CD4-positive, alpha-beta memory T cell (primary cell): ENCODE data around the gene VAMP5. TPM values are rescaled to one million over a fixed set of nuclear protein-coding genes. Genes with fewer than 3 reads are reported as not detected.
A peak's percentile ranks its signal among the peaks of the same experiment; 100 is the strongest.

Experiments used
- CTCF ChIA-PET: fragments of 350-600 bp; sonication (Branson Sonifier 250); formaldehyde crosslinking; loops from one replicate; lab custom pipeline; 2021; ENCODE audit warnings: inconsistent platforms; ENCODE audit not compliant: partially characterized antibody; lab: Charles Lee
- POLR2A ChIA-PET: fragments of 350-600 bp; sonication (Branson Sonifier 250); formaldehyde crosslinking; loops from one replicate; lab custom pipeline; 2021; ENCODE audit not compliant: partially characterized antibody; lab: Charles Lee
- DNase-seq, 5 donors: peaks; one replicate each; pipeline versions ENCODE4 v3.0.0 to v3.0.0-alpha.2; 2020 to 2022; ENCODE audit warnings: mixed read lengths in 1 of 5
- H3K27ac ChIP-seq: one replicate; pipeline ENCODE4 v1.7.0; 2013; ENCODE audit warnings: low read depth, low read length
- H3K27me3 ChIP-seq: 2 replicates; pipeline ENCODE4 v1.7.0; 2013; ENCODE audit warnings: mild to moderate bottlenecking, low read length, moderate library complexity; ENCODE audit not compliant: insufficient read depth
- H3K36me3 ChIP-seq: 2 replicates; pipeline ENCODE4 v1.7.0; 2013; ENCODE audit warnings: mild to moderate bottlenecking, low read length, moderate library complexity; ENCODE audit not compliant: insufficient read depth
- H3K4me1 ChIP-seq: 2 replicates; pipeline ENCODE4 v1.7.0; 2013; ENCODE audit warnings: mild to moderate bottlenecking, low read length, moderate library complexity; ENCODE audit not compliant: insufficient read depth
- H3K4me3 ChIP-seq, 2 donors: one replicate each; pipeline ENCODE4 v1.7.0; 2013; ENCODE audit warnings: low read length in 2 of 2, mild to moderate bottlenecking in 1 of 2
- H3K9me3 ChIP-seq, 2 donors: one replicate each; pipeline ENCODE4 v1.7.0; 2013; ENCODE audit warnings: low read length in 2 of 2, control low read depth in 1 of 2; ENCODE audit not compliant: control insufficient read depth in 1 of 2
- H3K27ac Mint-ChIP-seq, 7 donors: one replicate each; pipeline ENCODE4 v1.8.0; 2020 to 2021; ENCODE audit warnings: mixed read lengths in 7 of 7, mild to moderate bottlenecking in 6 of 7, inconsistent platforms in 3 of 7, moderate library complexity in 3 of 7
- H3K27me3 Mint-ChIP-seq, 2 donors: one replicate each; pipeline ENCODE4 v1.8.0; 2020 to 2021; ENCODE audit warnings: mixed read lengths in 2 of 2
- H3K36me3 Mint-ChIP-seq, 2 donors: one replicate each; pipeline ENCODE4 v1.8.0; 2020 to 2021; ENCODE audit warnings: mixed read lengths in 2 of 2, inconsistent platforms in 1 of 2, mild to moderate bottlenecking in 1 of 2
- H3K4me1 Mint-ChIP-seq, 4 donors: one replicate each; pipeline ENCODE4 v1.8.0; 2020 to 2021; ENCODE audit warnings: mixed read lengths in 4 of 4, mild to moderate bottlenecking in 1 of 4
- H3K4me3 Mint-ChIP-seq, 8 donors: one replicate each; pipeline ENCODE4 v1.8.0; 2020 to 2021; ENCODE audit warnings: mixed read lengths in 8 of 8, mild to moderate bottlenecking in 7 of 8, moderate library complexity in 6 of 8, inconsistent platforms in 3 of 8
- H3K9me3 Mint-ChIP-seq, 8 donors: one replicate each; pipeline ENCODE4 v1.8.0; 2020 to 2021; ENCODE audit warnings: mixed read lengths in 8 of 8, mild to moderate bottlenecking in 5 of 8, inconsistent platforms in 3 of 8, moderate library complexity in 1 of 8
- intact Hi-C: fragments of 100-400 bp; cut with micrococcal nuclease; formaldehyde crosslinking; loops from one replicate; pipeline ENCODE4 v1.15.1; 2023
- polyA plus RNA-seq, 2 donors: library from polyadenylated mRNA; unstranded; fragments of 300-500 nt; fragmentation: Illumina TruSeq; gene quantifications; one replicate each; pipeline ENCODE4 v1.2.3, GENCODE V29; 2021
- total RNA-seq, 2 experiments: library from RNA; stranded (reverse); gene quantifications; one replicate each; pipeline ENCODE4 v1.2.3, GENCODE V29; 2021

VAMP5 gene
- total and polyA plus RNA-seq, 4 experiments from 2014 or later, result 25.5 to 136 (median 67.1) TPM

- Mint-ChIP-seq H3K4me1 (peaks cover 29 to 68% (median 44%) of the 10 kb centered on the region in 4 donors), H3K36me3 (peaks cover 0 to 37% of the 10 kb centered on the region in 2 donors), H3K4me3 (no peak overlapping the region), H3K27me3 (no peaks in the 10 kb centered on the region), H3K9me3 (peaks cover 0 to 3% (median 0%) of the 10 kb centered on the region in 8 donors), H3K27ac (peak overlapping the region in 3 of 7 donors; percentile 2 to 75 (median 11))
- CTCF ChIA-PET, result interaction anchor here (2.1 kb wide), 1 partner anchor 38 kb away, joined by 8 read pairs; no protein-coding TSS in a partner anchor
- intact Hi-C loops, result loop anchor here (5.0 kb wide), 1 partner anchor 161 kb away; no protein-coding TSS in a partner anchor
- no peak for DNase-seq
- H3K4me3 ChIP-seq, result no peak overlapping the region
- peaks cover 11% of the 10 kb centered on the region for H3K36me3 ChIP-seq
- H3K4me1 ChIP-seq, result peaks cover 44% of the 10 kb centered on the region
- no peaks in the 10 kb centered on the region for H3K9me3 ChIP-seq
- H3K27me3 ChIP-seq, result no peaks in the 10 kb centered on the region
- H3K27ac ChIP-seq, result no peak overlapping the region
- POLR2A ChIA-PET, result interaction anchor here (1.6 to 8.8 kb wide), 3 partner anchors 15 to 21 kb away, joined by 5 to 86 read pairs (median 6); partner anchors contain the start of genes C2orf68, USP39 and VAMP8
Measured at GRCh38 chr2:85598594-85599340, 14.5 kb downstream of the VAMP5 start.

GRCh38 chr2:85599468-85600234 lies 15.4 kb downstream of the VAMP5 start:
- no peaks in the 10 kb centered on the region for H3K9me3 ChIP-seq
- H3K27ac ChIP-seq, result no peak overlapping the region
- H3K36me3 ChIP-seq, result peaks cover 11% of the 10 kb centered on the region
- H3K9me3 Mint-ChIP-seq, result peaks cover 0 to 3% (median 0%) of the 10 kb centered on the region in 8 donors
- no peaks in the 10 kb centered on the region for H3K27me3 Mint-ChIP-seq
- intact Hi-C loops, result loop anchor here (5.0 kb wide), 2 partner anchors 162 to 843 kb away; partner anchors contain the start of gene KDM3A
- H3K36me3 Mint-ChIP-seq, result peaks cover 0 to 38% of the 10 kb centered on the region in 2 donors
- H3K4me1 Mint-ChIP-seq, result peaks cover 23 to 66% (median 42%) of the 10 kb centered on the region in 4 donors
- H3K4me1 ChIP-seq, result peaks cover 45% of the 10 kb centered on the region
- peak overlapping the region in 2 of 8 donors; percentile 30 to 41 for H3K4me3 Mint-ChIP-seq
- CTCF ChIA-PET, result interaction anchor here (1.3 to 2.1 kb wide), 2 partner anchors 9 to 37 kb away, joined by 3 to 8 read pairs; no protein-coding TSS in a partner anchor
- no peak for DNase-seq
- POLR2A ChIA-PET, result interaction anchor here (1.6 to 8.8 kb wide), 7 partner anchors 7 to 61 kb away, joined by 5 to 86 read pairs (median 6); partner anchors contain the start of genes C2orf68, GGCX, MAT2A and USP39
- H3K27ac Mint-ChIP-seq, result peak overlapping the region in 4 of 7 donors; percentile 36 to 75 (median 72)
- no peaks in the 10 kb centered on the region for H3K27me3 ChIP-seq
- no peak overlapping the region for H3K4me3 ChIP-seq

GRCh38 chr2:85600235-85600575 lies 16.0 kb downstream of the VAMP5 start:
- DNase-seq, result no peak
- H3K27me3 ChIP-seq, result no peaks in the 10 kb centered on the region
- Mint-ChIP-seq H3K27me3 (no peaks in the 10 kb centered on the region), H3K36me3 (peaks cover 0 to 36% of the 10 kb centered on the region in 2 donors), H3K4me1 (peaks cover 23 to 60% (median 43%) of the 10 kb centered on the region in 4 donors), H3K4me3 (peak overlapping the region in 3 of 8 donors; percentile 30 to 49 (median 41)), H3K9me3 (peaks cover 0 to 3% (median 0%) of the 10 kb centered on the region in 8 donors), H3K27ac (peak overlapping the region in 3 of 7 donors; percentile 51 to 85 (median 75))
- H3K4me3 ChIP-seq, result no peak overlapping the region
- H3K27ac ChIP-seq, result no peak overlapping the region
- peaks cover 46% of the 10 kb centered on the region for H3K4me1 ChIP-seq
- ChIA-PET CTCF (interaction anchor here (0.9 to 2.1 kb wide), 3 partner anchors 8 to 37 kb away, joined by 3 to 8 read pairs (median 3); no protein-coding TSS in a partner anchor), POLR2A (interaction anchor here (1.6 to 8.8 kb wide), 6 partner anchors 8 to 61 kb away, joined by 5 to 86 read pairs (median 6); partner anchors contain the start of genes C2orf68, GGCX, MAT2A and USP39)
- H3K9me3 ChIP-seq, result no peaks in the 10 kb centered on the region
- peaks cover 11% of the 10 kb centered on the region for H3K36me3 ChIP-seq
- intact Hi-C loops, result loop anchor here (5.0 kb wide), 1 partner anchor 842 kb away; the partner anchor contains the start of gene KDM3A

GRCh38 chr2:85600951-85601770 lies 16.9 kb downstream of the VAMP5 start:
- peak overlapping the region; percentile 81 to 94 (median 88) for H3K4me3 Mint-ChIP-seq
- POLR2A ChIA-PET, result interaction anchor here (0.9 to 8.8 kb wide), 8 partner anchors 8 to 62 kb away, joined by 3 to 86 read pairs (median 7); partner anchors contain the start of genes C2orf68, GGCX, MAT2A and USP39
- intact Hi-C loops, result loop anchor here (5.0 kb wide), 1 partner anchor 841 kb away; the partner anchor contains the start of gene KDM3A
- H3K4me1 ChIP-seq, result peaks cover 43% of the 10 kb centered on the region
- H3K36me3 ChIP-seq, result peaks cover 11% of the 10 kb centered on the region
- H3K27ac Mint-ChIP-seq, result peak overlapping the region; percentile 53 to 96 (median 89)
- CTCF ChIA-PET, result interaction anchor here (0.9 to 2.1 kb wide), 2 partner anchors 11 to 36 kb away, joined by 3 to 8 read pairs; no protein-coding TSS in a partner anchor
- DNase-seq, result no peak
- peaks cover 20 to 58% (median 42%) of the 10 kb centered on the region in 4 donors for H3K4me1 Mint-ChIP-seq
- H3K27me3 ChIP-seq, result no peaks in the 10 kb centered on the region
- no peak overlapping the region for H3K4me3 ChIP-seq
- no peaks in the 10 kb centered on the region for H3K27me3 Mint-ChIP-seq
- H3K9me3 Mint-ChIP-seq, result peaks cover 0 to 2% (median 0%) of the 10 kb centered on the region in 8 donors
- H3K27ac ChIP-seq, result peak overlapping the region; percentile 62
- peaks cover 0 to 26% of the 10 kb centered on the region in 2 donors for H3K36me3 Mint-ChIP-seq
- H3K9me3 ChIP-seq, result no peaks in the 10 kb centered on the region

- Histone ChIP-seq H3K27me3 (no peaks in the 10 kb centered on the region), H3K27ac (peak overlapping the region; percentile 62), H3K36me3 (peaks cover 11% of the 10 kb centered on the region), H3K9me3 (no peaks in the 10 kb centered on the region), H3K4me3 (peak overlapping the region in 1 of 2 donors; percentile 66), H3K4me1 (peaks cover 35% of the 10 kb centered on the region)
- ChIA-PET POLR2A (interaction anchor here (0.7 to 8.8 kb wide), 14 partner anchors 9 to 274 kb away, joined by 3 to 86 read pairs (median 6); partner anchors contain the start of genes C2orf68, GGCX, MAT2A and TGOLN2), CTCF (interaction anchor here (0.7 kb wide), 1 partner anchor 181 kb away, joined by 3 read pairs; no protein-coding TSS in a partner anchor)
- peak overlapping the region; percentile 81 to 94 (median 88) for H3K4me3 Mint-ChIP-seq
- no peaks in the 10 kb centered on the region for H3K27me3 Mint-ChIP-seq
- peak in 1 of 5 donors; percentile 37 for DNase-seq
- intact Hi-C loops, result loop anchor here (1.0 to 5.0 kb wide), 4 partner anchors 10 to 840 kb away; partner anchors contain the start of genes C2orf68, GGCX and KDM3A
- peaks cover 0 to 2% (median 0%) of the 10 kb centered on the region in 8 donors for H3K9me3 Mint-ChIP-seq
- peak overlapping the region; percentile 75 to 96 (median 90) for H3K27ac Mint-ChIP-seq
- H3K36me3 Mint-ChIP-seq, result peaks cover 0 to 24% of the 10 kb centered on the region in 2 donors
- H3K4me1 Mint-ChIP-seq, result peaks cover 14 to 52% (median 37%) of the 10 kb centered on the region in 4 donors
Measured at GRCh38 chr2:85601771-85602475, 17.7 kb downstream of the VAMP5 start.
